ENCODE measurements around the gene KIAA1549. TPM values are rescaled to one million over a fixed set of nuclear protein-coding genes. Genes with fewer than 3 reads are reported as not detected.

Gene KIAA1549
- total and polyA plus RNA-seq, 4 donors: 0.13 to 0.89 (median 0.42) TPM

DNA sequence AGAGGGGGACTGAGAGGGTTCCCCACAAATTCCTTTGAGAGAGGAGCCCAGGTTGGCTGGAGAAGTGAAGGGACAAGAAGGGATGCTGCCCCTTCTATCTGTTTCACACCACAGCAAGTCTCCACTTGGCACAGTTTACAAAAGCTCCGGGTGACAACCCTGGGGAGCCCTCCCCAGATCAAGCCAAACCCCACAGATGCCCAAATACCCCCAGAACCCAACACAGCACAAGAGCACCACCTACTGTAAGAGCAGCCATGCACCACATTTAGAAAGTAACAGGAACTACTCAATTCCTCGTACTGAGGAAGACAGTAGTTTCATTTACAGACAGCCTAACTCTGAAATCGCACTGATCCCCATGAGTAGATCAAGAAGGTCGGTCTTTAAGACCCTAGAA, 115.3 kb downstream of the KIAA1549 start:
- Histone ChIP-seq H3K9ac (ENCODE audit: low read depth in 1 of 2, low read length in 2 of 2) (no peak overlapping the region), H3K9me3 (ENCODE audit: control insufficient read depth in 4 of 4, low read length in 3 of 4) (no peaks in the 10 kb centered on the region), H3K27me3 (ENCODE audit: control insufficient read depth in 4 of 4, insufficient read depth in 4 of 4, low read length in 3 of 4) (no peaks in the 10 kb centered on the region), H3K36me3 (ENCODE audit: control insufficient read depth in 4 of 4, insufficient read depth in 3 of 4, low read depth in 1 of 4, low read length in 3 of 4) (no peaks in the 10 kb centered on the region), H3K27ac (ENCODE audit: low read depth in 1 of 2, low read length in 2 of 2) (no peak overlapping the region), H3K4me1 (ENCODE audit: control insufficient read depth in 4 of 4, insufficient read depth in 4 of 4, low read length in 3 of 4) (no peaks in the 10 kb centered on the region), H3K4me3 (ENCODE audit: low read depth in 1 of 3, low read length in 3 of 3) (no peak overlapping the region)
- 82% methylated on average over 4 of the region's 4 CpGs for WGBS
- no peak for DNase-seq (ENCODE audit: low spot score)
- TF ChIP-seq RAD21 (IDR thresholded peaks at IDR 0.05) (peak in 1 of 2 donors; percentile 45), YY1 (IDR thresholded peaks at IDR 0.05) (no peak), TAF1 (conservative IDR thresholded peaks at IDR 0.05) (no peak)

DNA sequence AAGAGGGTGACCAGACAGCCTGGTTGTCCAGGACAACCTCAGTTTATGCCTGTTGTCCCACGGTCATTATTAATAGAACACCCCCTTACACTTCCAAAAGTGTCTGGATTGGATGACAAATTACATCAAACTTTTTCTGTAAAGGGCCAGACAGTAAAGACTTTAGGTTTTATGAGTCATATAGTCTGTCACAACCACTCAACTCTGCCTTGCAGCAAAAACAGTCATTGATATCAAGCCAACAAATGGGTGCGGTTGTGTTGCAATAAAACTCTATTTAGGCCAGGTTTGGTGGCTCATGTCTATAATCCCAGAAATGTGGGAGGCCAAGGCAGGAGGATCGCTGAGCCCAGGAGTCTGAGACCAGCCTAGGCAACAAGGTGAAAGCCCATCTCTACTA, 116.5 kb downstream of the KIAA1549 start:
- 90% methylated on average over 3 of the region's 3 CpGs for WGBS
- H3K9me3 ChIP-seq (ENCODE audit: control insufficient read depth in 4 of 4, low read length in 3 of 4): no peaks in the 10 kb centered on the region
- no peak for DNase-seq (ENCODE audit: low spot score)

DNA sequence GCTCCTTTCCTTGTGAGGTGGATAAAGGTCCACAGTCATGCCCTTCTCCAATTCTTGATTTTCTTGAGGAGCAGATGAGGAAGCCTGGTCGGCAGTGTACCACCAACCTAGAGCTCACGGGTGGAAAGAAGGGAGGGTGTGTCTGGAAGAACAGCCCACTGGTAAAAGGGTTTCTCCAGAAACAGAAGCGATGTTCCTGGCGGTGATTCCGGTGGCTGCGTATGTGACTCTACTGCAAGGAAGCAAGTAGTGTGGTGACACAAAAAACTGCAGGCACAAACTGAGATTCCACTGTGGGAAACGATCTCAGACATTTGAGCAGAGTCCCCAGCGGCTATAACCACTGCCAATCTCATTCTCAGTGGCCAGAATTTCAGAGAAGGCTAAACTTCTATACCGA, 117.3 kb downstream of the KIAA1549 start:
- H3K36me3 ChIP-seq (ENCODE audit: control insufficient read depth in 4 of 4, insufficient read depth in 3 of 4, low read depth in 1 of 4, low read length in 3 of 4): no peaks in the 10 kb centered on the region
- no peak overlapping the region for H3K27ac ChIP-seq (ENCODE audit: low read depth in 1 of 2, low read length in 2 of 2)
- no peak overlapping the region for H3K9ac ChIP-seq (ENCODE audit: low read depth in 1 of 2, low read length in 2 of 2)
- 97% methylated on average over 9 of the region's 9 CpGs for WGBS
- H3K9me3 ChIP-seq (ENCODE audit: control insufficient read depth in 4 of 4, low read length in 3 of 4): no peaks in the 10 kb centered on the region
- no peaks in the 10 kb centered on the region for H3K4me1 ChIP-seq (ENCODE audit: control insufficient read depth in 4 of 4, insufficient read depth in 4 of 4, low read length in 3 of 4)
- no peak overlapping the region for H3K4me3 ChIP-seq (ENCODE audit: low read depth in 1 of 3, low read length in 3 of 3)
- DNase-seq (ENCODE audit: low spot score): no peak
- H3K27me3 ChIP-seq (ENCODE audit: control insufficient read depth in 4 of 4, insufficient read depth in 4 of 4, low read length in 3 of 4): no peaks in the 10 kb centered on the region
- TF ChIP-seq SP1 (IDR thresholded peaks at IDR 0.05) (no peak), ATF3 (IDR thresholded peaks at IDR 0.05) (no peak), JUND (IDR thresholded peaks at IDR 0.05) (no peak), FOXA1 (IDR thresholded peaks at IDR 0.05) (no peak), NR2F2 (IDR thresholded peaks at IDR 0.05) (no peak), RAD21 (IDR thresholded peaks at IDR 0.05) (no peak), YY1 (IDR thresholded peaks at IDR 0.05) (no peak), EGR1 (IDR thresholded peaks at IDR 0.05; ENCODE audit: low read depth in 2 of 2) (no peak)
- TF ChIP-seq, protein P1, sequence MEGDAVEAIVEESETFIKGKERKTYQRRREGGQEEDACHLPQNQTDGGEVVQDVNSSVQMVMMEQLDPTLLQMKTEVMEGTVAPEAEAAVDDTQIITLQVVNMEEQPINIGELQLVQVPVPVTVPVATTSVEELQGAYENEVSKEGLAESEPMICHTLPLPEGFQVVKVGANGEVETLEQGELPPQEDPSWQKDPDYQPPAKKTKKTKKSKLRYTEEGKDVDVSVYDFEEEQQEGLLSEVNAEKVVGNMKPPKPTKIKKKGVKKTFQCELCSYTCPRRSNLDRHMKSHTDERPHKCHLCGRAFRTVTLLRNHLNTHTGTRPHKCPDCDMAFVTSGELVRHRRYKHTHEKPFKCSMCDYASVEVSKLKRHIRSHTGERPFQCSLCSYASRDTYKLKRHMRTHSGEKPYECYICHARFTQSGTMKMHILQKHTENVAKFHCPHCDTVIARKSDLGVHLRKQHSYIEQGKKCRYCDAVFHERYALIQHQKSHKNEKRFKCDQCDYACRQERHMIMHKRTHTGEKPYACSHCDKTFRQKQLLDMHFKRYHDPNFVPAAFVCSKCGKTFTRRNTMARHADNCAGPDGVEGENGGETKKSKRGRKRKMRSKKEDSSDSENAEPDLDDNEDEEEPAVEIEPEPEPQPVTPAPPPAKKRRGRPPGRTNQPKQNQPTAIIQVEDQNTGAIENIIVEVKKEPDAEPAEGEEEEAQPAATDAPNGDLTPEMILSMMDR (IDR thresholded peaks at IDR 0.05; ENCODE audit: low read depth, low read length, missing input control): no peak
- TF ChIP-seq, protein P2, sequence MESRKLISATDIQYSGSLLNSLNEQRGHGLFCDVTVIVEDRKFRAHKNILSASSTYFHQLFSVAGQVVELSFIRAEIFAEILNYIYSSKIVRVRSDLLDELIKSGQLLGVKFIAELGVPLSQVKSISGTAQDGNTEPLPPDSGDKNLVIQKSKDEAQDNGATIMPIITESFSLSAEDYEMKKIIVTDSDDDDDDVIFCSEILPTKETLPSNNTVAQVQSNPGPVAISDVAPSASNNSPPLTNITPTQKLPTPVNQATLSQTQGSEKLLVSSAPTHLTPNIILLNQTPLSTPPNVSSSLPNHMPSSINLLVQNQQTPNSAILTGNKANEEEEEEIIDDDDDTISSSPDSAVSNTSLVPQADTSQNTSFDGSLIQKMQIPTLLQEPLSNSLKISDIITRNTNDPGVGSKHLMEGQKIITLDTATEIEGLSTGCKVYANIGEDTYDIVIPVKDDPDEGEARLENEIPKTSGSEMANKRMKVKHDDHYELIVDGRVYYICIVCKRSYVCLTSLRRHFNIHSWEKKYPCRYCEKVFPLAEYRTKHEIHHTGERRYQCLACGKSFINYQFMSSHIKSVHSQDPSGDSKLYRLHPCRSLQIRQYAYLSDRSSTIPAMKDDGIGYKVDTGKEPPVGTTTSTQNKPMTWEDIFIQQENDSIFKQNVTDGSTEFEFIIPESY (IDR thresholded peaks at IDR 0.05): no peak

More for the DNA sequence above, 116.5 kb downstream of the KIAA1549 start:
- H3K36me3 ChIP-seq (ENCODE audit: control insufficient read depth in 4 of 4, insufficient read depth in 3 of 4, low read depth in 1 of 4, low read length in 3 of 4): no peaks in the 10 kb centered on the region
- H3K27ac ChIP-seq (ENCODE audit: low read depth in 1 of 2, low read length in 2 of 2): no peak overlapping the region
- H3K4me1 ChIP-seq (ENCODE audit: control insufficient read depth in 4 of 4, insufficient read depth in 4 of 4, low read length in 3 of 4): no peaks in the 10 kb centered on the region
- H3K27me3 ChIP-seq (ENCODE audit: control insufficient read depth in 4 of 4, insufficient read depth in 4 of 4, low read length in 3 of 4): no peaks in the 10 kb centered on the region
- TF ChIP-seq MAX (IDR thresholded peaks at IDR 0.05) (no peak), GABPA (IDR thresholded peaks at IDR 0.05 in 1 of 2, conservative IDR thresholded peaks at IDR 0.05 in 1 of 2) (no peak), EGR1 (IDR thresholded peaks at IDR 0.05; ENCODE audit: low read depth in 2 of 2) (no peak), HNF4A (conservative IDR thresholded peaks at IDR 0.05) (no peak), FOXA1 (IDR thresholded peaks at IDR 0.05) (no peak), FOXA2 (IDR thresholded peaks at IDR 0.05) (no peak), RAD21 (IDR thresholded peaks at IDR 0.05) (no peak), SP1 (IDR thresholded peaks at IDR 0.05) (no peak), ATF3 (IDR thresholded peaks at IDR 0.05) (no peak), JUND (IDR thresholded peaks at IDR 0.05) (no peak), YY1 (IDR thresholded peaks at IDR 0.05) (no peak), RXRA (IDR thresholded peaks at IDR 0.05) (no peak), TAF1 (conservative IDR thresholded peaks at IDR 0.05) (no peak), HNF4G (IDR thresholded peaks at IDR 0.05) (no peak)
- TF ChIP-seq, protein P2 (IDR thresholded peaks at IDR 0.05): no peak
- TF ChIP-seq, protein P1 (IDR thresholded peaks at IDR 0.05; ENCODE audit: low read depth, low read length, missing input control): no peak
- H3K4me3 ChIP-seq (ENCODE audit: low read depth in 1 of 3, low read length in 3 of 3): no peak overlapping the region
- H3K9ac ChIP-seq (ENCODE audit: low read depth in 1 of 2, low read length in 2 of 2): no peak overlapping the region
